OCI-LY7 (cell line): ENCODE results near the gene C1orf167.

Source experiments
- EZH2phosphoT487 ChIP-seq: fragments of 200-600 bp; sonication (generic); IDR thresholded peaks from 2 replicates; pipeline ENCODE4 v1.6.1; 2018; ENCODE audit warnings: low read depth, borderline replicate concordance, mild to moderate bottlenecking, mixed run types, antibody characterized with exemption, low read length, moderate library complexity, mixed read lengths
- TF ChIP-seq, protein P1 (sequence below): fragments of 200-600 bp; sonication (generic); conservative IDR thresholded peaks from 2 replicates; pipeline ENCODE4 v1.5.1; 2014; ENCODE audit warnings: mild to moderate bottlenecking, antibody characterized with exemption, low read length, moderate library complexity, mixed read lengths

DNA sequence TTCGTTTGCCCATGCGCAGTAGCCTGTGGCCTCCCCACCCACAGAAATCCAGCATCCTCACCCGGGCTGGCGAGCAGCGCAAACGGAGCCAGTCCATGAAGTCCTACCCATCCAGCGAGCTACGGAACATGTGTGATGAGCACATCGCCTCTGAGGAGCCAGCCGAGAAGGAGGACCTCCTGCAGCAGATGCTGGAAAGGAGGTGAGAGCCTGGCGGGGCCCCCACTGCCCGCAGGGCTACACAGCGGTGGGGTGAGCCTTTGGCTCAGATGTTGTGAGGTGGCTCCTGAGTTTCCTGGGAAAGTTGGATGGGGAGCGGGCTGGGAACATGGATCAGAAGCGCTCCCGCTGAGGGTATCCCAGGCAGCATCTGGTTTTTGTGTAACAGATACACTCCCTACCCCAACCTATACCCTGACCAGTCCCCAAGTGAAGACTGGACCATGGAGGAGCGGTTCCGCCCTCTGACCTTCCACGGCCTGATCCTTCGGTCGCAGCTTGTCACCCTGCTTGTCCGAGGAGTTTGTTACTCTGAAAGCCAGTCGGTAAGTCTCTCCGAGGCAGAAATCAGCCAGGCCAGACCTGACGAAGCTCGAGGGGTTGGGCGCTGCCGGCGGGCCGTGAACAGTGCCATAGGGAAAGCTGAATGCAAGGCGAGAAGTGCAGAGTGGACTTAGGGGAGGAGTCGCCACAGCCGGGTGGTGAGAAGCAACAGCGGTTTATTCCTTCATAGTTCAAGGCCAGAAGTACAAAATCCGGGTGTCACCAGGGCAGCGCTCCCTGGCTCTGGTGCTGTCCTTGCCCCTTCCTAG lies 75.2 kb downstream of the C1orf167 start:
- TF ChIP-seq, protein P1, sequence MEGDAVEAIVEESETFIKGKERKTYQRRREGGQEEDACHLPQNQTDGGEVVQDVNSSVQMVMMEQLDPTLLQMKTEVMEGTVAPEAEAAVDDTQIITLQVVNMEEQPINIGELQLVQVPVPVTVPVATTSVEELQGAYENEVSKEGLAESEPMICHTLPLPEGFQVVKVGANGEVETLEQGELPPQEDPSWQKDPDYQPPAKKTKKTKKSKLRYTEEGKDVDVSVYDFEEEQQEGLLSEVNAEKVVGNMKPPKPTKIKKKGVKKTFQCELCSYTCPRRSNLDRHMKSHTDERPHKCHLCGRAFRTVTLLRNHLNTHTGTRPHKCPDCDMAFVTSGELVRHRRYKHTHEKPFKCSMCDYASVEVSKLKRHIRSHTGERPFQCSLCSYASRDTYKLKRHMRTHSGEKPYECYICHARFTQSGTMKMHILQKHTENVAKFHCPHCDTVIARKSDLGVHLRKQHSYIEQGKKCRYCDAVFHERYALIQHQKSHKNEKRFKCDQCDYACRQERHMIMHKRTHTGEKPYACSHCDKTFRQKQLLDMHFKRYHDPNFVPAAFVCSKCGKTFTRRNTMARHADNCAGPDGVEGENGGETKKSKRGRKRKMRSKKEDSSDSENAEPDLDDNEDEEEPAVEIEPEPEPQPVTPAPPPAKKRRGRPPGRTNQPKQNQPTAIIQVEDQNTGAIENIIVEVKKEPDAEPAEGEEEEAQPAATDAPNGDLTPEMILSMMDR = no peak
- no peak for TF ChIP-seq EZH2phosphoT487
